ENCODE measurements around the gene IFITM10.
A peak's percentile ranks its signal among the peaks of the same experiment; 100 is the strongest.
"Not testable (repeated sequence)": the region's sequence is repeated elsewhere in the genome, so short reads cannot be mapped to it uniquely, and the experiment has no call there.

The IFITM10 gene

DNA sequence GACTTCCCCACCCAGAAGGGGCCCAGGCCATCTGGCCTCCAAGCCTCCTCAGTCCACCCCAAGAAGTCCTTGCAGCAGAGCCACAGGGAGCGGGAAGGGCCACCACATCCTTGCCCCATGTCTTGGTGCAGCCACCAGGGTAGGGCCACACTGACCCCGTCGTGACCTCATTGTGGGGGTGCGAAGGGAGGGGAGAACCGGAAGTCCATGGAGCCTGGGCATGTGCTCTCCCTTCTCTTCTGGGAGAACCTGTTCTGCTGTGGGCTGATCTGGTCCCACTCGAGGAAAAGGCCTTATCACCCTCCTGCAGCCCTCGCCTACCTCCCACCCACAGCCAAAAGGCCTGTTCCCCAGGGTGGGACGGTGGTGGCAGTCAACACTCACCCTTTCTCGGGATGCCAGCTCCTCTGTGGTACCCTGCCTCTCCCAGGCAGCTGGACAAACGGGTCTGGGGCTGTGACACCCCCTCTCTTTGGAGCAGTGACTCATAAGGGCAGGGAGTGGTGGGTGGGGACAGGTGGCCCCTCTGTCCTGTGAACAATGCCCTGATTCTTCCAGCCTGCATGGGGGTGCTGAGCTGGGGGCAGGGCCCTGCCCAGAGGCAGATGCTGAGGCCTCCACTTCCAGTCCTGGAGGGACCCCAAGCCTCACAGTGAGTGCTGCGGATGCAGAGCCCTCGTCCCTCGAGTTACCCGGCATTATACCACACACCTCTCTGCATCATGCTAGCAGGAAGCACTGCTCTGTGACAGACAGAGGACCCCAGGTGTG is 27.9 kb upstream of the IFITM10 start:
- DNase-seq (ENCODE audit: low read depth): no peak

DNA sequence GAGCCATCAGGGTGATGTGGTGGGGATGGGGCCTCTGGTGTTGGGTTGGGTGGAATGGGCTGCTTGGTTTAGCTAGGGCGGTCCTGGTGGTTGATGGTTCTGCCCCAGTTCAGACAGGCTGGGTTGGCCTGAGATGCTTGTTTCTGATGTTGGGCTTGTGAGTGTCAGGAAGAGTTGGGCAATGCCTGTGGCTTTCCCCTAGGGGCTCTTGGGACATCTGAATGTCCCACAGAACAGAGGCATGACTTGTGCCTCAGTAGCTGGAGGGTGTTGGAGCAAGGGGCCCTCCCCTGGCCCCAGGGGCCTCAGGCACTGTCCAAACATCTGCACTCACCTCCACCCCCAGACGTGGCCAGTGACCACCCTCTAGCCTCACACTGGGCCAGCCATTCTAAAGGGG is 27.3 kb upstream of the IFITM10 start:
- no peak for DNase-seq (ENCODE audit: low read depth)

DNA sequence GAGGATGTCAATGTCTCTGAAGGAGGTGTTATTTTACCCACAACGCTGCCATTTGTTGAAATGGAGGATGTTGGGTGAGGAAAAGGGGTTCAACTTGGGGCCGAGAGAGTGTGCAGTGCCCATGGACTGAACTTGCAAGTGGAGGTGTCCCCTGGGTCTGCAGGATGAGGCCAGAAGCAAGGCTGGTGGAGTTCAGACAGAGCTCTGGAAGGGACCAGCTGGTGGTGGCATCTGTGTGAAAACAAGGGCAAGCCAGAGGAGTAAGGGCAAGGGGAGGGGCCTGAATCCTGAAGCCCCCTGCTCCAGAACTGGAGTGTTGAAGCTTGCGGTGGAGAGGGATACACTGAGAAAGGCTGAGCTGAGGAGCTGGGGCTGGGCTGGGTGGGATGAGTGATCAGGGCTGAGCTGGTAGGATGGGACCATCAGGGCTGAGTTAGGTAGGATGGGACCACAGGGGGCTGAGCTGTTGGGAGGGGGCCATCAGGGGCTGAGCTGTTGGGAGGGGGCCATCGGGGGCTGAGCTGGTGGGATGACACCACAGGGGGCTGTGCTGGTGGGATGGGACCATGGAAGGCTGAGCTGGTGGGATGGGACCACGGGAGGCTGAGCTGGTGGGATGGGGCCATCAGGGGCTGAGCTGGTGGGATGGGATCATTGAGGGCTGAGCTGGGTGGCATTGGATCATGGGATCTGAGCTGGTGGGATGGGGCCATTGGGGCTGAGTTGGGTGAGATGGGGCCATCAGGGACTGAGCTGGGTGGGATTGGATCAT is 26.7 kb upstream of the IFITM10 start:
- no peak for DNase-seq (ENCODE audit: low read depth)

DNA sequence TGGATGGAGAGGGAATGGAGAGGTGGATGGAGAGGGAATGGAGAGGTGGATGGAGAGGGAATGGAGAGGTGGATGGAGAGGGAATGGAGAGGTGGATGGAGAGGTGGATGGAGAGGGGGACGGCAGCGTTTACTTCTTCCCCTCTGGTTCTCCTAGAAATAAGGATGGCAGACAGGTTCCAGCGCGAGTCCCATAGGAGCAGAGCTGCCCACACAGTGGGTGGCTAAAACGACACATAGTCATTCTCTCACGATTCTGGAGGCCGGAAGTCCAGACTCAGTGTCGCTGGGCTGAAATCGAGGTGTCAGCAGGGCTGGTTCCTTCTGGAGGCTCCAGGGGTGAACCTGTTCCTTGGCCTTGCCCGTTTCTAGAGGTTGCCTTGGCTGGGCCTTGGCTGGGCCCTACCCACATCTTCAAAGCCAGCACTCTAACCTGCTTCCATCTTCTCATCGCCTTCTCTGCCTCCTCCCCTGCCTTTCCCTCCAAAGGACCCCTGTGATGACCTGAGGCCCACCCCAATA is 26.0 kb upstream of the IFITM10 start:
- no peak for DNase-seq (ENCODE audit: low read depth)

DNA sequence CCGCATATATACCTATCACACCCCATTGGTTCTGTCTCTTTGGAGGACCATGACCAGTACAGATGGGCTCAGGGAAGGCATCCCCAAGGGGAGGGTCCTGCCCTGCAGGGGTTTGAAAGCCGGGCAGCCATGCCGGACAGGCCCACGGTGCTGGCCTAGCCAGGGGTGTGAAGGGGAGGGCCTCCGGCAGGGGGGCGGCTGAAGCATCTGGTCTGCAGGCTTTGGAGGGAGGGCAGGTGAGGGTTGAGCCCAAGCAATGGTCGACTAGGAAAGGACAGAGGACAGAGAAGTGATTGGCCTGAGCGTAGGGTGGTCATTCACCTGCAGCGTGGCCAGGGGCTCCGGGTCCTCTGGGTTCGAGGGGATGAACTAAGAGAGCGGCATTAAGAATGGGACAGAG is 24.5 kb upstream of the IFITM10 start:
- no peak for DNase-seq (ENCODE audit: low read depth)

DNA sequence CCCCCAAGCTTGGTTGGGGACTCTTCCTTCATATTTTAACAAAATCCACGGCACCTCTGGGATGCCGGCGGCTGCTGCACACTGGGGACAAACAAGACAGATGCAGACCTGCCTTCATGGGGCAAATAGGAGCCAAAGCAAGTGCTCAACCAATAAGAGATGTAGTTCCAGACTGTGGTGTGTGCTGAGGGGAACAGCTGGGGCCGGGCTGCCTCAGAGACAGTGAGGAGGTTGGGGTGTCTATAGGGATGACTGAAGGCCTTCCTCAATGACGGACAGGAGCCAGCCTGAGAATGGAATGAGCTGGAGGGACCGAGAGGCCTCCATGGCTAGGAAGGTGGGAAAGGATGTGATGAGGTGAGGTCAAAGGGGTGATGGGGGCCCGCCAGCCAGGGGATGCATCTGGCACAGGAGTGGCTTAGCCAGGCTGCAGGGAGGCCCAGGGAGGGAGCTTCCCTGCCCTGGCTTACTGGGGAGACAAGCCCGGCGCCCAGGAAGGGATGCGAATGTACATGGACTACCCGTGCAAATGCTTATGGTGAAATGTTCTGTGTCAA is 23.7 kb upstream of the IFITM10 start:
- no peak for DNase-seq (ENCODE audit: low read depth)

DNA sequence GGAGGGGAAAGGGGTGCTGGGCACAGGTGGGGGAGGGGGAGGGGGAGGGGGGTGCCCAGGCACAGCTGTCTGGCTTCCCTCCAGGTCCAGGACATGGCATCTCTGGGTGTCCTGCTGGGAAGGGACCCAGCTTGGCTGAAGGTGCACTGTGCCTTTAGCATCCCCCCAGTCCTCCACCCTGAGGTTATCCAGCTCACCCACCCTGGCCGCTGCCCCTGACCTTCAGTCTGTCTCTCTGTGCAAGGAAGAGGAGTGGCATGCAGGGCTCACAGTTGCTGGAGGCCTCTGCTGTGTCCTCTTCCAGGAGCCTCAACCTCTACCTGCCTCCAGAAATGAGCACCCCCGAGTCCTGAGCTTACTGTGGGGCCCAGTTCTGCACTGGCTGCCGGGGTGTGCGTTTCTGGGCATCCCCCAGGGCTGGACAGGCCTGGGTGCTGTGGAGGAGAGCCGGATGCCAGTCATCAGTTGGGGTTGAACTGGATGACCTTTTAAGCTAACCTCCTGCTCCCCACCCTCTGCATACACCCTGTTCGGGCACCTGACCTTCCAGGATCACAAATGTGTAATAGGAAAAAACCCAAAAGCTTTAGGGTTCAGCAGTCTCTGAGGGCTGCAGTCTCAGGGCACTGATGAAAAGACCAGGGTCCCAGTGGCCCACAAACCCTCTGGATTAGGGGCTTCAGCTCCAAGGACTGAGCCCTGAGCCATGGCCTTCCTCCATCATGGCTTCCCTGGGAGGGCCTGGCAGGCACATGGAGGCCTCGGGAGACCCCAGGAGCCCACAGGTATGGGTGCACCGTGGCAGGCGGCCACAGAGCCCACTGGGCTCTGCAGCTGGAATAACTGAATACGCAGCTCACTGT is 23.0 kb upstream of the IFITM10 start:
- DNase-seq (ENCODE audit: low read depth): no peak

DNA sequence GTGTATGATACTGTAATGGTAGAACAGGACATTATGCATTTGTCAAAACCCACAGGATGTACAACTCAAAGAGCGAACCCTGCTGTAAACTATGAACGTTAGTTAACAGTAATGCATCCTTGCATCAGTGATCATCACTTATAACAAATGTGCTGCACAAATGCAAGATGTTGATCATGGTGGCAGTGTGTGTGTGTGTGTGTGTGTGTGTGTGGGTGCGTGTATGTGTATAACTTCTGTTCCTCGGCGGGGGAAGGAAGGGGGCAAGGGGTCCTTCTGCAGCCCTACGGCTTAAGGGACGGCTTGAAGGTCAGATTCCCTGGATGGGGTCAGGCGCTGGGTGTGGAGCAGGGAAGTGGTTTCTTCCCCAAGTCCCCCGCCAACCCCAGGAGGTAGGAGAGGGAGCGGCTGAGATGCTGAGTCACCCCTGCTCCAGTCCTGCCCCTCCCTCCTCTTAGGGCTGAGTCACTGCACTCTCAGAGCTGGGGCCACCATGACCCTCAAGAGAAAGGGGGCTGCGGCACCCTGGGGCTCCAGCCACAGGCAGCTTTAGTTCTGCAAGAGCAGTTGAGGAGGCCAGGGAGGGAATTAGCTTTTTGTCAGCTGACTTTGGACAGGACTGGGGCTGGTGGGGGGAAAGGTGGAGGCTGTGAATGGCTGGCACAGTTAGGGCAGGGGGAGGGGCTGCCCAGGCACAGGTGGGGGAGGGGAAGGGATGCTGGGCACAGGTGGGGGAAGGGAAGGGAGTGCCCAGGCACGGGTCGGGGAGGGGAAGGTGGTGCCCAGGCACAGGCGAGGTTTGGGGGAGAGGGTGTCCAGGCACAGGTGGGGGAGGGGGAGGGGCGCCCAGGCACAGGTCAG is 22.1 kb upstream of the IFITM10 start:
- peak; percentile 96 for DNase-seq (ENCODE audit: low read depth)

DNA sequence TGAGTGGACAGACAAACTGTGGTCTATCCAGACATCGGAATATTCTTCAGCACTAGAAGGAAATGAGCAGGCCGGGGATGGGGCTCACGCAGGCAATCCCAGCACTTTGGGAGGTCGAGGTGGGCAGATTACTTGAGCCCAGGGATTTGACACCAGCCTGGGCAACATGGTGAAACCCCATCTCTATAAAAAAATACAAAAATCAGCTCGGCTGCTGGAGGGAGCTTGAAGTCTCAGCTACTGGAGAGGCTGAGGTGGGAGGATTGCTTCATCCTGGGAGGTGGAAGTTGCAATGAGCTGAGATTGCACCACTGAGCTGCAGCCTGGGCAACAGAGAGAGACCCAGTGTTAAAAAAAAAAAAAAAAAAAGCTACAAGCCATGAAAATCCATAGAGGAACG is 21.3 kb upstream of the IFITM10 start:
- DNase-seq (ENCODE audit: low read depth): peak; percentile 91

DNA sequence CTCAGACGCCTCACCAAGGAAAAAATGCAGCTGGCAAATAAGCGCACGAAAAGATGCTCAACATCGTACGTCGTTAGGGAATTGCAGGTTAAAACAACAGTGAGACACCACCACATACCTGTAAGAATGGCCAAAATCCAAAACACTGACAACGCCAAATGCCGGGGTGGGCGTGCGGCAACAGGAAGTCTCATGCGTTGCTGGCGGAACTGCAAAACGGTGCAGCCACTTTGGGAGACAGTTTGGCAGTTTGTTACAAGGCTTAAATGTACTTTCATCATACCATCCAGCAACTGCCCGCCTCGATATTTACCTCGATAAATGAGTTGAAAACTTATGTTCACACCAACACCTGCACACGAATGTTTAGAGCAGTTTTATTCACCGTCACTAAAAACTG is 20.9 kb upstream of the IFITM10 start:
- DNase-seq (ENCODE audit: low read depth): no peak

DNA sequence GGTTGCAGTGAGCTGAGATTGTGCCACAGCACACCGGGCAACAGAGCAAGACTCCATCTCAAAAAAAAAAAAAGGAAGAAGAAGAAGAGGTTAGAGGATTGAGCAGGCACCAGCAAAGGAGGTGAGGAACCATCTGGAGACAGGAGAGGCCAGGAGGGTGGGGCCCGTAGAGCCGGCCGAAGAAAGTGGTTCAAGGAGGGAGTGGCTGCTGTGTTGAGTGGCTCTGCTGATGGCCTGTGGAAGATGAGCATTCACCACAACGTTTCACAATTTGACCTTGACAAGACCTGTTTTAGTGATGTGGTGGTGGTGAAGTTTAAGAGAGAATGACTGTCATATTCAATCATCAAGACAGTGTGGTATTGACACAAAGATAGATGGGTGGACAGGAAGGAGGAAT is 20.1 kb upstream of the IFITM10 start:
- DNase-seq (ENCODE audit: low read depth): peak; percentile 46

DNA sequence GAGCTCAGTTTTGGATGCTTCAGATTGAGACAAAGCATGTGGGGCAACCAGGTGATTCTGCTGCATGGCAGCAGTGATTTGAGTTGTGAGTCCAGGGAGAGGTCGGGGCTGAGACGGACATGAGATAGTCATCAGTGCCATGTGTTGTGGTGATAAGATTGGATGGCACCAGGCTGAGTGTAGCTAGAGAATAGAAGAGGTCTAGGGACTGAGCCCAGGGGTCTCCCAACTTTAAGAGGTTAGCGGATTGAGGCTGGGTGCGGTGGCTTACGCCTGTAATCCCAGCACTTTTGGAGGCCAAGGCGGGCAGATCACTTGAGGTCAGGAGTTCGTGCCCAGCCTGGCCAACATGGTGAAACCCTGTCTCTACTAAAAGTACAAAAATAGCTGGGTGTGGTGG is 19.7 kb upstream of the IFITM10 start:
- DNase-seq (ENCODE audit: low read depth): no peak

DNA sequence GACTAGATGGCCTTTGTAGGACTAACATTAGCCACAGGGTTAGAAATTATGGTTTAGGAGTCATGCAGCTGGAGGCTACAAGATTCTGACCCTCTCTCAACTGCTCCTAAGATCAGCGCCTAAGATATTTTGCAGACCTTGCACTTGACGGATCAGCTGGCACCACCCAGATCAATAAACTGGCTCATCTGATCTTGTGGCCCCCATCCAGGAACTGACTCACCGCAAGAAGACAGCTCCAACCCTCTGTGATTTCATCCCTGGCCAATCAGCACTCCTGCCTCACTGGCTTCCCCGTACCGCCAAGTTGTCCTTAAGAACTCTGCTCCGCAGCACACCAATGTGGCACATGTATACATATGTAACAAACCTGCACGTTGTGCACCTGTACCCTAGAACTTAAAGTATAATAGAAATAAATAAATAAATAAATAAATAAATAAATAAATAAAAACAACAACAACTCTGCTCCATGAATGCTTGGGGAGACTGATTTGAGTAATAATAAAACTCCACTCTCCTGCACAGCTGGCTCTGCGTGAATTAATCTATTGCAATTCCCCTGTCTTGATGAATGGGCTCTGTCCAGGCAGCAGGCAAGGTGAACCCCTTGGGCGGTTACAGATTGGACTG is 19.0 kb upstream of the IFITM10 start:
- not testable (repeated sequence) for DNase-seq (ENCODE audit: low read depth)

DNA sequence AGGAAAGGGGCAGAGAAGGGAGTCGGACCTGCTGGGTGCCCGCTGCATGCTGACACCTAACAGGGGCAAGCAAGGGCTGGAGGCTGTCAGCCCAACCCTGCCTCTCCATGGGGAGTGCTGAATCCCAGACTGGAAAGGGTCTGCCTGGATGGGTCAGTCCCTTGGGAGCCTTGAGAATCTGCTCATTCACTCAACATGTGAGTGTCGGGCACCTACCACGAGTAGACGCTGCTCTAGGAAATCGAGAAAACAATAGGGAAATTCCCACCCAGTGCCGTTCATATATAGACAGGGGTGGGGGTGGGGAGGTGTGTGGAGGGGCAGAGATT is 17.7 kb upstream of the IFITM10 start:
- DNase-seq (ENCODE audit: low read depth): no peak

DNA sequence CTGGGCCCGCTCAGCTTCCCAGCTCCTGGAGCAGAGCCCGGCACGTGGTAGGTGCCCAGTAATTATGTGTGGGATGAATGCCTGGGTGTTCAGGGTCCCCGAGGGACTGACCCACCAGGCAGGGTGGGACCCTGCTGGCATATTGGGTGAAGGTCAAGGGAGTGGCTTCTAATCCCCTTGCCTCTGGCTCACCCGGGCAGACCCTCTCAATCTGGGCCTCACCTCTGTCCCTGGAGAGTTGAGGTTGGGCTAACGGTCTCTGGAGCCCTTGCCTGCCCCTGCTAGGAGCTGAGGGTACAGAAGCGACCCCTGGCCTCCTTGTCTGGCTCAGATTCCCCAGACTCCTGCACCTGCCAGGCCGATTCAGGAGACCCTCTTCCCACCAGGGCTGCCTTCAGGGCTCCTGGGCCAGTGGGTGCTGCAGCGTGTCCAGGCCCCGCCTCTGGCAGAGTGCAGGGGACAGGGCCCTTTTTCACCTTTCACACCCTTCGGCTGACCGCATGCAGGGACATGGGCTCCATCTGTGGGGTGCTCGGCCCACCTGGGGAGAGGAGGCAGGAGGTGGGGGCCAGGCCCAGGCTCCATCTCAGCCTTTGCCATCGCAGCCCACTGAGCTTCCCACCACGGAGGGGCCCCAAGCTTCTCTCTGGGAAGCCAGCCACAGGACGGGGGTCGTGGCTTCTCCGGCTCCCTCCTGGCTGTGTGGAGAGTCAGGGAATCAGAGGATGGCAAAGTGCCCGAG is 17.2 kb upstream of the IFITM10 start:
- no peak for DNase-seq (ENCODE audit: low read depth)

DNA sequence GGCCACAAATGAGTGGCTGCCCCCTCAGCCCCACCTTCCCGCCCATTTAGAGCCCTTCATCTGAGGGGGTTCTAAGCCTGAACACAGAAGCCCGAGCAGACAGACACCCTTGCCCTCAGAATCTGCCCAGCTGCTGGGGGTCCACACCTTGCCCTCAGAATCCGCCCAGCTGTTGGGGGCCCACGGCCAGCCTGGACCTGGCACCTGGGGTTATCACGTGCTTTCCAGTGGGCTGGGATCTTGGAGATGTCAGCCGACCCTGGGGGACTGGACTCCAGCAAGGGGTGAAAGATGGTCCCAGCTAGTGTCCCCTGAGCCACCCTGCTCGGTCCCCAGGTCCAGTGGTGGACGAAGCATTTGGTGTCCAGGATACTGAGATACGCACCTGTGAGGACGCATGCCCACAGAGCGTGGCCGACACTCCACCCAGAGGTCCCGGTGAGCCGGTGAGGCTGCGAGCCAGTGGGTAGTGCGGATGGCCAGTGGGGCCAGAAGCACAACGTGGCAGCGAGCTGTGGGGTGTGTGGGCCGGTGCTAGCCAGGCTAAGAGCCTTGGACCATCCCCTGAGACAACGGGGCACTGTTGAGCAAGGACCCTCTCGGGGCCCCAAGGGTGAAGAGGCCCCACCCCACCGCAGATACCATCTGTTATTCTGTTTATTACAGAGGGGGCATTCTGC is 16.5 kb upstream of the IFITM10 start:
- no peak for DNase-seq (ENCODE audit: low read depth)

DNA sequence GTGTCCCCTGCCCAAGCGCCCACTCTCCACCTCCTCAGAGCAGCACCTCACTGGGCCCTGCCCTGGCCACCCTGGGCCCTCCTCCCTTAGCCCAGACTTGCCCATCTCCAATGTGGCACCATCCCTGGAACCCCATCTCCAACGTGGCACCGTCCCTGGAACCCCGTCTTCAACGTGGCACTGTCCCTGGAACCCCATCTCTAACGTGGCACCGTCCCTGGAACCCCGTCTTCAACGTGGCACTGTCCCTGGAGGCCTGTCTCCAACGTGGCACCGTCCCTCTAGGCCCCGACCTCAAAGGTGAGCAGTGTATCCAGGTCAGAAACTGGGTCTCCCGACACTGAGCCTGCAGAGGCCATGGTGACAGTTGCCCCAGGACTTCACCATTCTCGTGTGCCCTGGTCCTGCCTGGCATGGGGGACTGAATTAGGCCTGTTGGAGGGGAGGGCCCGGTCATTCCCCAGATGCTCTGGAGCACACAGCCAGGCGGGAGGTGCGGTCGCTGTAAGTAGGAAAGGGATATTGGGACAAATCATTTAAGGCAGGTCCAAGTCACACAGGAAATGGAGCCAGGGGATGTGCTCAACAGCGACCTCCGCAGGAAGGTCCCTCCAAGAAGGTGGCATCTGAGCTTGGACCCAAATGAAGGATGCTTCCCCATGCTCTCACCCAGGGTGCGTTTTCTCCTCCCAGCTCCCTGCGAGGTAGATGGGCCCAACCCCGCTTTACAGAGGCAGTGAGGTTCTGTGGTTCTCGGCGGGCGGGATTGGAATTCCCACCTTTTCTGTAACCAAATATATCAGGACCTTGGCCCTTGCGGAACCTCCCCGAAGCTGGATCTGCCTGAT is 15.7 kb upstream of the IFITM10 start:
- no peak for DNase-seq (ENCODE audit: low read depth)

Measured in amniotic epithelial cell (primary cell).